NCI-H1694 (cell line): Measurements from ENCODE around the gene SSTR3.
"Not testable (repeated sequence)": the region's sequence is repeated elsewhere in the genome, so short reads cannot be mapped to it uniquely, and the experiment has no call there.

ENCODE experiments used
- DNase-seq: peaks from one replicate; lab custom pipeline; 2025; lab: John Stamatoyannopoulos, UW

The SSTR3 gene

DNA sequence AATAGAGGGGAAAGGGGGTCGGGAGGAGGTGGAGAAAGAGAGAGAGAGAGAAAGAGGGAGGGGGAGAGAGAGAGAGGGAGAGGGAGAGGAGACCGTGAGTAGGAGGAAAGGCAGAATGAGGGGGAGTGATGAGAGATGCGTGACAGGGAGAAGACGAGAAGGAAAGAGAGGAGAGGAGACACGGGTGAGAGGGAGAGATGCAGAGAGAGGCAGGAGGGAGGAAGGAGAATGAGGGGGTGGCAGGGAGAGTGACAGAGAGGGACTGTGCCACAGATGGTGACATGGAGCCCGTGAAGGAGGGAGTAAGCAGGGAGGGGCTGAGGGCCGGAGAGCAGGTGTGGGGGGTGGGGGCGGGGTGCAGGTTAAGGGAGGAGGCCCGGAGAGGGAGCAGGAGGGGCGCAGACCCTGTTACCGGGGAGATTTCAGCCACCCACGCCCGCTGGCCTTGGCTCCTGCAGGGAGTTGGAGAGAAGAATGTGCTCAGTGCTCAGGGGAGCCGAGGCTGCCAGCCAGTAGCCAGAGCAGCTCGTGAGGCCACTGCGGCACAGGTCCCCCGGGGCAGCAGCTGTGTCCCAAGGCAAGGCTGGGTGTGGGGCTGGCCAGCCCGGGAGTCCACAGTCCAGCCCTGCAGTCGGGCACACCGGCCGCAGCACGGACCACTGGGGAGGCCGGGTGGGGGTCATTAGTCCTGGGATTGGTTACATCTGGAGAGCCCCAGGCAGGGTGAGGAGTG lies at the start of gene SSTR3:
Gene SSTR3, minus strand, starts transcription at position 304 of the 733 bp plus-strand sequence. CDS start 4,674 bp downstream, outside the sequence.
- no peak for DNase-seq

DNA sequence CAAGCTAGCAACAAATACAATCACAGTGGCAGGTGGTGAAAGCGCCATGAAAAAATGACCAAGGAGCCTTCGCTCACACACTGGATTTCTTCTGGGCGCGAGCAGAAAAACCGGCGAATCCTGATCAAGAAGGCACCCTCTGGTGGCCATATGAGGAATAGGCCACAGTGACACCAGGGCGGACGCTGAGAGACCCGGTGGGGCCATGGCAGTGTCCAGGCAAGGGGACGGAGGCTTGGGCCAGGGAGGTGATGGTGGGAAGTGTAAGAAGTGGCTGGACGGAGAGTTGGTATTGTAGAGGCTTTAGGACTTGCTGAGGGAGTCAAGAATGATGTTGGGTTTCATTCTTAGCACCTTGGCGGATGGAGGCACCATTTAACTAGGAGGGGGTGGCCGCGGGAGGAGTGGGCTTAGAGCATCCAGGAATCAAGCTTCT lies 48.6 kb upstream of the SSTR3 start:
- DNase-seq: peak; percentile 33

- no peak for DNase-seq
Observed at GRCh38 chr22:37260155-37260795, 48.0 kb upstream of the SSTR3 start.

DNA sequence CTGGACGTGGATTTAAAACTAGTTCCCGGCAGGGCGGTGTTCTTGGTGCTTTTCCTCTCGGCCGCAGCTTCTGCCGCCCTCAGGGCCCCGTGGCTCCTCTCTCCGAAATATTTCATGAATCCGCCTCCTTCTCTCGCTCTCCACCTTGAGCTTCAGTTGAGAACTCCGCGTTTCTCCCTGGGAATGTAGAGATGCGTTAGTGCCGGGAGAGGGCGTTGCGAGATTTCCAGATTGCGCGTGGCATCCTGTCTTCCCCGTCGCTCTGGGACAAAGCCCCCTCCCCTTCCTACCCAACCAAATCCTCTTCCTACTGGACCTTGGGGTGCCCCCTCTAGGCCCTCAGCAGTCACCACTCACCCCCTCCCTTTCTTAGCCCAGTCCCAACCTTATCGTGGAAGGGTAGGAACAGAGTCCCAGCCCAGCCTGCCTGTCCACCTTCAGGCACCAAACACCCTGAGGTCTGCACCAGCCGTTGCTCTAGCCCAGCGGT lies 47.3 kb upstream of the SSTR3 start:
- DNase-seq: no peak

DNA sequence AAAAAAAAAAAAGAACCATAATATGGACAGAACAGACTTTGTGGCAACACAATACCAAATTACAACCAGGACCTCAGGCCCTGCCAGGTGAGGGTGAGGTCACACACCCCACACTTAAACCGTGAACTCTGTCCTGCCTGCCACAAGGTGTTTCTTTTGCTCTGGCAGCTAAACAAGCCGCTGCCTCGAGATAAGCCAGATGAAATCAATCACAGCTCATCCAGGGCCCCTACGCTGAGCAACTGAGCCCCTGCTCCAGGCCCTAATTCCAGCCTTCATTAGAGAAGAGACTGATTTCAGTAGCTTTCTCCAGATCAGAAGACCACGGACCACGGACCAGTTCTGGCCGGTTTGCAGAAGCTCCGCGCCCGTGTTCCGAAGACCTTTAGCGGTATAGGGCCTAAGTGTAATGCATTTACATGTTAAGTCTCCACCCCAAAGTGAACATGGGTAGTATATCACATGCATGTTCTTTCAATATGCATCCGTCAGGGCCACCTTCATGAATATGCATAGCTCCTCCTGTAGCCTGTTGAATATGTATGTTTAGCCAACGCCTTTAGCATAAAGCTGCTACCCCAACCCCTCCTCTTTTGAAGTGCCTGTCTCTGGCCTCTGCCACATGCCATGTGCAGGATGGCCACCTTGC lies 46.6 kb upstream of the SSTR3 start:
- DNase-seq: no peak

- DNase-seq: no peak
Observed at GRCh38 chr22:37258005-37258752, 45.9 kb upstream of the SSTR3 start.

DNA sequence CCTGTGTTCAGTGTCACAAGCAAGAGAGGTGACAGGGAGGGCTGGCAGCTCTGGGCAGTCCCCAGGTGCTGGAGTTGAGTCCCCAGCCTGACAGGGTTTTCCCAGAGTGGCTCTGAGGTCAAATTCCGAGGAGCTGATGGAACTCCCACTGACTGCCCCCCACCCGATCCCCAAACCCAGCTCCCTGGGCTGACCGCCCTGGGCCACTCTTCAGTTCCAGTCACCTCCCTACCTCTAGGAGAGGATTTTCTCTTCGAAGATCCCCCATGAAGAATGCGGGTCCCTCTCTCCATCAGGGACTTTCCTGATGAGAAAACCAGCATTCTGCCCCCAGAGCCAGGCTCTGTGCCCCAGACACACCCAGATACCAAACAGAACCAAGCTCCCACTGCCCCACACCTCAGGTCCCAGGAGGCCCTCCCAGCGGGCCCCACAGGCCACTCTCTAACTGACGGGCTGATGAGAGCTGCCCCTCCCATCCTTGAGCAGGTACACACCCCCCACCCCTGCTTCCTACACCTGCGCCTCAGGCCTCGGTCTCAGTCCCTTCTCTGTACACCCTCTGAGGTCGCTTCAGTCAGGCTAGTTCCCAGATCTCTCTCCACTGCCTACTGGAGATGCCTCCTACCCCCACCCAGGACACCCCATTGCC lies 43.9 kb upstream of the SSTR3 start:
- no peak for DNase-seq

GRCh38 chr22:37255558-37256006 lies 43.3 kb upstream of the SSTR3 start:
- DNase-seq: no peak

GRCh38 chr22:37254867-37255233 lies 42.6 kb upstream of the SSTR3 start:
- no peak for DNase-seq

DNA sequence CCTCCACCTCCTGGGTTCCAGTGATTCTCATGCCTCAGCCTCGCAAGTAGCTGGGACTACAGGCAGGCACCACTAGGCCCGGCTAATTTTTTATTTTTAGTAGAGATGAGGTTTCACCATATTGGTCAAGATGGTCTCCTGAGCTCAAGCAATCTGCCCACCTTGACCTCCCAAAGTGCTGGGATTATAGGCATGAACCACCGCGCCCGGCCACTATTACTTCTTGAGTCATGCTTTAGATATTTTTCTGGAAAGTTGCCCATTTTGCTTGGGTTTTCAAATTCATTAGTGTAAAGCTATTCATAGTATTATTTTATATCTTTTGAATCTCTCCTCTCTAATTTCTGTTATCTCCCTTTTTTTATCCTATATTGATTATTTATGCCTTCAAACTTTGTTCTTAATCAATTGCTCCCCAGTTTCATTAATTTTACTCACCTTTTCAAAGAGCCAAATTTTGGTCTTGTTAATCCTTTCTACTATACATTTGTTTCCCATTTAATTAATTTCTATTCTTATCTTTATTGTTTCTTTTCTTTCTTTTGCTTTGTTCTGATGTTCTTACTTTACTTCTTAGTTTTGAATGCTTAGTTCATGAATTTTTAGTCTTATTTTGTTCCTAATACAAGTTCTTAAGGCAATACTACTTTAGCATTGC lies 42.1 kb upstream of the SSTR3 start:
- no peak for DNase-seq

DNA sequence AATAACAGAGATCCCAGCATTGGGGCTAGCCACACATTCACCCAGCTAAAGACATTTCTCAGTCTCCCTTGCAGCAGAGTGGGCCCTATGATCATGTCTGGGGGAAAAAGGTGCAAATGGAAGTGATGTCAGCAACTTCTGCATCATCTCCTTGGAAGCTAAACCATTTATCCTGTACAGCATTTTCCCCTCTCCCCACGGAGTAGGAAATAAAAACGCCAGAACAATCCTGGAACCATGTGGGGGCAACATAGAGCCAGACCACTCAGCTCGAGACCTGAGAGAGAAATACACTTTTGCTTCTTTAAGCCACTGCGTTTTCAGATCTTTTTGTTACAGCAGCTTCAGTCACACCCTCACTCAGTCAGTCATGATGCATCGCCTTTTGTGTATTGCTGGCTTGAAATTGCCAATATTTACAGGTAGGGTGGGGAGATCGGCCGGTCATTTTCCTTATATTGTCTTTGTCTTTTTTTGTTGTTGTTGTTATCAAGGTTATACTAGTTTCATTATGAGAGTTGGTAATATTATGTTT lies 40.9 kb upstream of the SSTR3 start:
- DNase-seq: no peak

GRCh38 chr22:37251836-37252235 lies 39.6 kb upstream of the SSTR3 start:
- DNase-seq: not testable (repeated sequence)

- no peak for DNase-seq
Observed at GRCh38 chr22:37249986-37250385, 37.7 kb upstream of the SSTR3 start.

- DNase-seq: no peak
Observed at GRCh38 chr22:37248251-37248650, 36.0 kb upstream of the SSTR3 start.

GRCh38 chr22:37245740-37246139 lies 33.5 kb upstream of the SSTR3 start:
- no peak for DNase-seq

GRCh38 chr22:37244922-37245722 lies 32.8 kb upstream of the SSTR3 start:
- DNase-seq: no peak

- DNase-seq: no peak
Observed at GRCh38 chr22:37244114-37244921, 32.0 kb upstream of the SSTR3 start, which contains the start of gene RAC2. Gene RAC2, minus strand, starts transcription at chr22:37244269. Its CDS starts 121 bp downstream, at chr22:37244148.

DNA sequence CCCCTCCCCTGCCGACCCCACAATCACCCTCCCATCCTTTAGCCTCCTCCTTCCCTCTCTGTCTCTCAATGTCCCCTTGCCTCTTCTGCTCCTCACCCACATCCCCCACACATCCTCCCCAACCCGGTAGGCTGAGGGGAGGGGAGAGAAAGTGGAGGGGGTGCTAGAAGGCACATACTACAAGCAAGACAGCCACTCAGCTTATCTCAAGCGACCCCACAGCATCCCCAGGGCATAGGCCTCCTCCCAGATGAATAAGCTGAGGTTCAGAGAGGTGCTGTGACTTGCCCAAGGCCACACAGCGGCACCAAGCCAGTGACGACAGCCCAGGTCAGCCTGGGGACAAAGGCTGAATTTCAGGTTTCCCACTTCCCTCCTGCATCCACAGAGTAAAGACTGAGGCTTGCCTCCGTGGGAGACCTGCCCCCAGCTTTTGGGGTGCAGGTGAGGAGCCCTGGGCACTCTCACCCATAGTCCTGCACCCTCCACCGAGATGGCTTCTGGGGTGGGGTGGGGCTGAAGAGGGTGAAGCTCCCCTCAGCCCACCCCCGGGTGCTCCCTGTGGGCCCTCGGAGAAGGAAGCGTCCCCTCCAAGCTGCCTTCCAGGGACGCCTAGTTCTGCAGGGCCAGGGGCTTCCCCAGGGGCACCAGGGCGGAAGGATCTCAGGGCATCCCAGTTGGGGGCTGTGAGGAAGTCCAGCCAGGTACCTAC lies 31.3 kb upstream of the SSTR3 start:
- no peak for DNase-seq
